Measurements from ENCODE around the gene HDAC3.

HDAC3 gene

GRCh38 chr5:141603923-141604717 lies 32.5 kb downstream of the HDAC3 start:
- H3K4me1 ChIP-seq (ENCODE audit: control insufficient read depth, insufficient read depth, low read length) = peaks cover 4% of the 10 kb centered on the region
- no peaks in the 10 kb centered on the region for H3K36me3 ChIP-seq (ENCODE audit: control insufficient read depth, insufficient read depth, low read length)
- no peaks in the 10 kb centered on the region for H3K27me3 ChIP-seq (ENCODE audit: control insufficient read depth, insufficient read depth, low read length)
- H3K27ac ChIP-seq (ENCODE audit: low read depth, low read length) = no peak overlapping the region
- H3K4me3 ChIP-seq (ENCODE audit: low read length) = no peak overlapping the region
- no peak overlapping the region for H3K9ac ChIP-seq (ENCODE audit: low read length)

GRCh38 chr5:141602606-141603005 lies 34.0 kb downstream of the HDAC3 start:
- Histone ChIP-seq H3K4me3 (ENCODE audit: low read length) (no peak overlapping the region), H3K36me3 (ENCODE audit: control insufficient read depth, insufficient read depth, low read length) (no peaks in the 10 kb centered on the region), H3K9ac (ENCODE audit: low read length) (no peak overlapping the region), H3K4me1 (ENCODE audit: control insufficient read depth, insufficient read depth, low read length) (peaks cover 4% of the 10 kb centered on the region), H3K27me3 (ENCODE audit: control insufficient read depth, insufficient read depth, low read length) (no peaks in the 10 kb centered on the region), H3K27ac (ENCODE audit: low read depth, low read length) (no peak overlapping the region)

- no peak overlapping the region for H3K9ac ChIP-seq (ENCODE audit: low read length)
These were observed 38.0 kb downstream of the HDAC3 start for GRCh38 chr5:141598391-141599345.

GRCh38 chr5:141597814-141598213 lies 38.8 kb downstream of the HDAC3 start:
- Histone ChIP-seq H3K9ac (ENCODE audit: low read length) (no peak overlapping the region), H3K4me1 (ENCODE audit: control insufficient read depth, insufficient read depth, low read length) (no peaks in the 10 kb centered on the region), H3K4me3 (ENCODE audit: low read length) (no peak overlapping the region), H3K27ac (ENCODE audit: low read depth, low read length) (no peak overlapping the region), H3K36me3 (ENCODE audit: control insufficient read depth, insufficient read depth, low read length) (no peaks in the 10 kb centered on the region), H3K27me3 (ENCODE audit: control insufficient read depth, insufficient read depth, low read length) (no peaks in the 10 kb centered on the region)

More at GRCh38 chr5:141598391-141599345, 38.0 kb downstream of the HDAC3 start:
- Histone ChIP-seq H3K36me3 (ENCODE audit: control insufficient read depth, insufficient read depth, low read length) (no peaks in the 10 kb centered on the region), H3K4me1 (ENCODE audit: control insufficient read depth, insufficient read depth, low read length) (no peaks in the 10 kb centered on the region), H3K27me3 (ENCODE audit: control insufficient read depth, insufficient read depth, low read length) (no peaks in the 10 kb centered on the region), H3K4me3 (ENCODE audit: low read length) (no peak overlapping the region), H3K27ac (ENCODE audit: low read depth, low read length) (no peak overlapping the region)

GRCh38 chr5:141597394-141597793 lies 39.3 kb downstream of the HDAC3 start:
- H3K27me3 ChIP-seq (ENCODE audit: control insufficient read depth, insufficient read depth, low read length) = no peaks in the 10 kb centered on the region
- no peak overlapping the region for H3K4me3 ChIP-seq (ENCODE audit: low read length)
- no peaks in the 10 kb centered on the region for H3K4me1 ChIP-seq (ENCODE audit: control insufficient read depth, insufficient read depth, low read length)
- no peaks in the 10 kb centered on the region for H3K36me3 ChIP-seq (ENCODE audit: control insufficient read depth, insufficient read depth, low read length)
- no peak overlapping the region for H3K27ac ChIP-seq (ENCODE audit: low read depth, low read length)
- H3K9ac ChIP-seq (ENCODE audit: low read length) = no peak overlapping the region

- no peak overlapping the region for H3K9ac ChIP-seq (ENCODE audit: low read length)
- no peaks in the 10 kb centered on the region for H3K36me3 ChIP-seq (ENCODE audit: control insufficient read depth, insufficient read depth, low read length)
- no peak overlapping the region for H3K4me3 ChIP-seq (ENCODE audit: low read length)
- H3K4me1 ChIP-seq (ENCODE audit: control insufficient read depth, insufficient read depth, low read length) = no peaks in the 10 kb centered on the region
- H3K27ac ChIP-seq (ENCODE audit: low read depth, low read length) = no peak overlapping the region
- no peaks in the 10 kb centered on the region for H3K27me3 ChIP-seq (ENCODE audit: control insufficient read depth, insufficient read depth, low read length)
These were observed 39.8 kb downstream of the HDAC3 start for GRCh38 chr5:141596867-141597266.

- Histone ChIP-seq H3K27ac (ENCODE audit: low read depth, low read length) (no peak overlapping the region), H3K27me3 (ENCODE audit: control insufficient read depth, insufficient read depth, low read length) (no peaks in the 10 kb centered on the region), H3K4me1 (ENCODE audit: control insufficient read depth, insufficient read depth, low read length) (no peaks in the 10 kb centered on the region), H3K4me3 (ENCODE audit: low read length) (no peak overlapping the region), H3K36me3 (ENCODE audit: control insufficient read depth, insufficient read depth, low read length) (peaks cover 6% of the 10 kb centered on the region), H3K9ac (ENCODE audit: low read length) (no peak overlapping the region)
These were observed 46.5 kb downstream of the HDAC3 start for GRCh38 chr5:141590127-141590526.

GRCh38 chr5:141586246-141586645 lies 50.4 kb downstream of the HDAC3 start:
- no peak overlapping the region for H3K9ac ChIP-seq (ENCODE audit: low read length)
- H3K36me3 ChIP-seq (ENCODE audit: control insufficient read depth, insufficient read depth, low read length) = peaks cover 15% of the 10 kb centered on the region
- H3K4me3 ChIP-seq (ENCODE audit: low read length) = no peak overlapping the region
- H3K27me3 ChIP-seq (ENCODE audit: control insufficient read depth, insufficient read depth, low read length) = no peaks in the 10 kb centered on the region
- H3K27ac ChIP-seq (ENCODE audit: low read depth, low read length) = no peak overlapping the region
- H3K4me1 ChIP-seq (ENCODE audit: control insufficient read depth, insufficient read depth, low read length) = no peaks in the 10 kb centered on the region

- Histone ChIP-seq H3K9ac (ENCODE audit: low read length) (no peak overlapping the region), H3K4me3 (ENCODE audit: low read length) (no peak overlapping the region), H3K36me3 (ENCODE audit: control insufficient read depth, insufficient read depth, low read length) (peaks cover 19% of the 10 kb centered on the region), H3K4me1 (ENCODE audit: control insufficient read depth, insufficient read depth, low read length) (no peaks in the 10 kb centered on the region), H3K27ac (ENCODE audit: low read depth, low read length) (no peak overlapping the region), H3K27me3 (ENCODE audit: control insufficient read depth, insufficient read depth, low read length) (no peaks in the 10 kb centered on the region)
These were observed 51.1 kb downstream of the HDAC3 start for GRCh38 chr5:141585594-141585993.

GRCh38 chr5:141574122-141574510 lies 62.5 kb downstream of the HDAC3 start:
- H3K36me3 ChIP-seq (ENCODE audit: control insufficient read depth, insufficient read depth, low read length) = peaks cover 19% of the 10 kb centered on the region
- H3K4me3 ChIP-seq (ENCODE audit: low read length) = no peak overlapping the region
- no peaks in the 10 kb centered on the region for H3K4me1 ChIP-seq (ENCODE audit: control insufficient read depth, insufficient read depth, low read length)
- no peaks in the 10 kb centered on the region for H3K27me3 ChIP-seq (ENCODE audit: control insufficient read depth, insufficient read depth, low read length)
- H3K9ac ChIP-seq (ENCODE audit: low read length) = no peak overlapping the region
- no peak overlapping the region for H3K27ac ChIP-seq (ENCODE audit: low read depth, low read length)

GRCh38 chr5:141573489-141574121 lies 63.0 kb downstream of the HDAC3 start:
- Histone ChIP-seq H3K36me3 (ENCODE audit: control insufficient read depth, insufficient read depth, low read length) (peaks cover 15% of the 10 kb centered on the region), H3K4me1 (ENCODE audit: control insufficient read depth, insufficient read depth, low read length) (no peaks in the 10 kb centered on the region), H3K9ac (ENCODE audit: low read length) (no peak overlapping the region), H3K27ac (ENCODE audit: low read depth, low read length) (no peak overlapping the region), H3K27me3 (ENCODE audit: control insufficient read depth, insufficient read depth, low read length) (no peaks in the 10 kb centered on the region), H3K4me3 (ENCODE audit: low read length) (no peak overlapping the region)

Data from rectal smooth muscle tissue (tissue), 1 donor.